ENCODE results near the gene ZFYVE19.
A peak's percentile ranks its signal among the peaks of the same experiment; 100 is the strongest.
"Not testable (repeated sequence)": the region's sequence is repeated elsewhere in the genome, so short reads cannot be mapped to it uniquely, and the experiment has no call there.

ZFYVE19 gene

DNA sequence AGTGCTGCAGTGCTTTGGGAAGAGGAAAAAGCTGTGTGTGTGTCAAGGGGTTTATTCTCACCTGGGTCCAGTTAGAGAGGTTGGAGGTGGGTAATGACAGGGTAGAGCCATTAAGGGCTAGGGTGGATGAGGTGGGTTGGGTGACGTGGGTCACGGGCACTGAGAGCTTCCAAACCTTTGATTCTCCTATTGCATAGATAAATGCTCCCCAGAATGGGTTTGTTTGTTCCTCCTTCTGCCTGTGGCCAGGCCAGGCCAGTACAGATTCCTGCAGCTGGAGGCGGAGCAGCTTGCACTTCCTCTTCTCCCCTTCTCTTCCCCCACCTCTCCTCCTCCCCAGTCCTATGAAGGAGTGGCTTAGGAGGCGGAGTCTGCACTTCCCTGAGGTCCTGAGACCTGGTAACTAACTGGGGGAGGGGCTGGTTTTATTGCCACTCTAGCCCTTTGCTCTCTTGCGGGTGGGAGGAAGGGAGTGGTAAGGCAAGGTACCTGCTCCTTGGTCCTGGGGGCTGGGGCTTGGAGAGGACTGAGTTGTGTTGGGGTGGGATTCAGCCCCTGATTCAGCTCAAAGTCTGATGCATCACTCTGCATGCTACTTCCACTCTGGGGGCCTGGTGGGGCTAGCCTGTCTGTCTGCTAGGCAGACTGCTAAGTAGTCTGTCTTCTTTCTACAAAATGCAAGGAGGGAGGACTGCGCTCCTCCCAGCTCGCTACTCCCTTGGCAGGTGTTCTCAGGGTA is 40.5 kb downstream of the ZFYVE19 start:
- DNase-seq = peak; percentile 33

DNA sequence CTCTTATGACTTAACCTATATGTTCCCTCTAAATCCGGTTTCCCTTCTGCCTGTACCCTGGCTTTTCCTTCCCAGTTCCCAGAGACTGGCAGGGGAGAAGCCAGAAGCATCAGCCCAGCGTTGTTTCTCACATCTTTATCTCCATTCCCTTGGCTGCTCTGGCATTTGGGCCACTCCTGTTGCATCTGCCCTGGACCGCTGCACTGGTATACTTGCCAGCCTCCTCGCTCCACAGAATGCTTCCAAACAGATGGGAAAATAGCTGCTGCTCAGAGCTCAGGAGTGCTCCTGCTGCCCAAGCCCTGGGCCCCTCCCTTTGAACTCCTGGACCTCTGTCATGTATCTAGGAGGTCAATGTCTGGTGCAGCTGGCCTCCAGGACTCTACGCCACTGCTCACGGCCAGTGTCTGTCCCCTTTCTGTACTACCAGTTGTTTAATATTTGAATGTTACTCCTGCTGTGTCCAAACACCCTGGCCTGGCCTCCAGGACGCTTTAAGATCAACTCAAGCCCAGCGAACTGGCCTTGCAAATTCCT is 43.8 kb downstream of the ZFYVE19 start:
- DNase-seq = no peak

DNA sequence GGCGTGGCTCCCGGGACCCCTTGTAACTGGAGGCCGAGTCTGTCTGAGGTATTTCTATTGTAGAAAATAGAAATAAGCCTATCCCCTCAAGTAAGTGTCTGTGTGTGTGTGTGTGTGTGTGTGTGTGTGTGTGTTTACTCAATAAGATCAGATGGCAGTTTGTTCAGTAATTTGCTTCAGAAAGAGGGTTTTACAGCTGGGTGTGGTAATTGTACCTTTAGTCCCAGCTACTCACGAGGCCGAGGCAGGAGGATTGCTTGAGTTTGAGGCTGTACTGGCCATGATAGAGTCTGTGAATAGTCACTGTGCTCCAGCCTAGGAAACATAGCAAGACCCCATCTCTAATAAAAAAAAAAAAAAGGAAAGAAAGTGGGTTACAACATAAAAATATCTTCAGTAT is 45.6 kb downstream of the ZFYVE19 start:
- DNase-seq = no peak

DNA sequence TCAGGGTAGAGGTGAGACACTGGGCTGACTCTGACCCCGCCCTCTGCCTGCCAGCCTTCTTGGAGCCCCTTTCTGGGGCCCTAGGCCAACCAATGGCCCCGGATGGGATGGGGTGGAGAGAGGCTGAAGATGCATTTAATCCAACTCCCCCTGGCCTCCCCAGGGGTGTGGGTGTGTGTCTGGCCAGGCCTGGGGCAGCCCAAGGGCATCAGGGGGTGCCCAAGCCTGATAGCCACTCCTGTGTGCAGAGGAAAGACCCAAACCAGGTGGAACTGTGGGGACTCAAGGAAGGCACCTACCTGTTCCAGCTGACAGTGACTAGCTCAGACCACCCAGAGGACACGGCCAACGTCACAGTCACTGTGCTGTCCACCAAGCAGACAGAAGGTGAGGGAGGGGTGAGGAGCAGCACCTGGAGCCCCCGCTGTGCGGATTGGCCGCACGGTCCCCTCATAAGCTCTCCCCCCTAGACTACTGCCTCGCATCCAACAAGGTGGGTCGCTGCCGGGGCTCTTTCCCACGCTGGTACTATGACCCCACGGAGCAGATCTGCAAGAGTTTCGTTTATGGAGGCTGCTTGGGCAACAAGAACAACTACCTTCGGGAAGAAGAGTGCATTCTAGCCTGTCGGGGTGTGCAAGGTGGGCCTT is 46.5 kb downstream of the ZFYVE19 start:
- no peak for DNase-seq

GRCh38 chr15:40854161-40854560 is 47.3 kb downstream of the ZFYVE19 start:
- no peak for DNase-seq

GRCh38 chr15:40855706-40856234 is 48.9 kb downstream of the ZFYVE19 start:
- DNase-seq = no peak

DNA sequence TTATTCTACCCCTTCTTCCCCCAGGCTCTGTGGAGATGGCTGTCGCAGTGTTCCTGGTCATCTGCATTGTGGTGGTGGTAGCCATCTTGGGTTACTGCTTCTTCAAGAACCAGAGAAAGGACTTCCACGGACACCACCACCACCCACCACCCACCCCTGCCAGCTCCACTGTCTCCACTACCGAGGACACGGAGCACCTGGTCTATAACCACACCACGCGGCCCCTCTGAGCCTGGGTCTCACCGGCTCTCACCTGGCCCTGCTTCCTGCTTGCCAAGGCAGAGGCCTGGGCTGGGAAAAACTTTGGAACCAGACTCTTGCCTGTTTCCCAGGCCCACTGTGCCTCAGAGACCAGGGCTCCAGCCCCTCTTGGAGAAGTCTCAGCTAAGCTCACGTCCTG is 49.9 kb downstream of the ZFYVE19 start:
- no peak for DNase-seq

- DNase-seq = peak; percentile 78
Measured at GRCh38 chr15:40857601-40858341, 50.9 kb downstream of the ZFYVE19 start.

DNA sequence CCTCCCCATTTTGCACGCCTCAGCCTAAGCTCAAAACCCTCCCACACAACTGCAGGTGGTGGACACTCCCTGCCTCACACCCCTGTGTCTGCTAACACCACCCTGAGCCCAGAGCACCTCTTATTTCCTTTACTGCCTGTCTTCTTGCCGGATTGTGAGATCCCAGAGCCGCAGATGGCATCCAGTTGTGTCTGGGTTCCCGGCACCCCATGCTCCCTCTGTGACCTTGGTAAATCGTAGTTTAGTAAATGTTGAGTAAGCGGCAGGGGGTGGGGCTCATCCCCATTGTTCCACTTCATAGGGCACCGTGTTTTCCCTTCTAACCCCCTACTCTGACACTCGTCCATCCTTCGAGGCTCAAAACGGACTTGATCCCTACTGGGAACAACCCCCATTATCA is 51.8 kb downstream of the ZFYVE19 start:
- no peak for DNase-seq

DNA sequence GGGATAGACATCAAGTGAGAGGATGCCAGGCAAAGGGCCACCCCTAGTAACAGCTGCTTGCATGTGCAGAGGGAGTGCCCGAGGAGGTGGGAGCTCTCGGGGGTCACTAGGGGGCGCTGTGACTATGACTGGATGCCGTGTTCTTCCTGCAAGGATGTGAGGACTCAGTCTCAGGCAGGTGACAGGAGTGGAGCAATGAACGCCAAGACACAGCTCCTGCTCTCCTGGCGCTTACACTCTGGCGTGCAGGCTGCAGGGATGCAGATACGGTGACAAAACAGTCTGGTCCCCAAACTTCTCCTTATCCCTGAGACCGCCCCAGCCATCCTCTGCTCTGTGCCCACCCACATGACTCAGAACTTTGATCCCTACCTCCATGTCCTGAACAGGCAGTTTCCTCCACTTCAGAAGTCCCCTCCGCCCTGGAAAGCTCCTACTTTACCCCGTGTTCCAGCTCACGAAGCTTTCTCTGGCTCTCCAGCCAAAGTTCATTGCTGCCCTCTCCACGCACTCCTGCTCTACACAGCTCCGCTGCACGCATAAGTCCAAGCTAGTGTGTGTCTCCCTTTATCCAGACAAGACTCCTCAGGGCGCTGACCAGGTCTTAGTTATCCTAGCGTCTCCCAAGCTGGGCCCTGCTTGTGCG is 52.4 kb downstream of the ZFYVE19 start:
- peak; percentile 89 for DNase-seq

- DNase-seq = not testable (repeated sequence)
Measured at GRCh38 chr15:40861147-40861546, 54.3 kb downstream of the ZFYVE19 start.

GRCh38 chr15:40863660-40864270 is 56.9 kb downstream of the ZFYVE19 start:
- DNase-seq = no peak

Measured in CD4-positive, alpha-beta T cell treated with Interleukin-6 for 4 hours (primary cell).